ENCODE results near the gene CLCNKA. TPM values are rescaled to one million over a fixed set of nuclear protein-coding genes. Genes with fewer than 3 reads are reported as not detected.
"Not testable (repeated sequence)": the region's sequence is repeated elsewhere in the genome, so short reads cannot be mapped to it uniquely, and the experiment has no call there.

CLCNKA gene
- total RNA-seq (2014; rRNA removed; shearing (Covaris generic); ENCODE audit: low replicate concordance) = not detected in 2 replicates

DNA sequence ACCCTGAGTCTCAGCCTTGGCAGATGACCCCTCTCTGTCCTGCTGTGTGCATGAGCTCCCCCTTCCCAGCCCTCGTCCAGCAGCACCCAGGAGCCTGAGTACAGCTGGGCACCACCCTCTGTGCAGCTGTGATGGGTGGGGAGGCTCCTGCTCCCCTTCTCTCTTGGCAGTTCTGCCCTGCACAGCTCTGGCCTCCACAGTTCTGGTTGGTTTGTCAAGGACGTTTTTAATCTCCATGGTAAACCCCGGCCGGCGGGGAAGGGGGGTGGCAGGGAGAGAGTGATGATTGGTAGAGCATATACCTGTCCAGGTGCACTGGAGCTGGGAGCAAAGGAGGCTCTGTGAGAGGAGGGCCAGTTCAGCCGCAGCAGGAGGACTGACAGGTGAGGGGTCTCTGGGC is at the start of gene CLCNKA:
TSS of gene CLCNKA (plus strand) at position 356 of the 400 bp plus-strand sequence. CDS start 584 bp downstream, outside the sequence.
- Histone ChIP-seq H3K36me3 (ENCODE audit: insufficient read depth, low read length) (no peaks in the 10 kb centered on the region), H3K9me3 (ENCODE audit: low read length) (no peaks in the 10 kb centered on the region), H3K4me1 (ENCODE audit: low read length) (no peaks in the 10 kb centered on the region), H3K4me2 (ENCODE audit: low read depth, low read length, poor library complexity, severe bottlenecking) (no peak within 1 kb of the TSS), H3K27me3 (ENCODE audit: low read length) (no peaks in the 10 kb centered on the region), H3K79me2 (ENCODE audit: low read length) (no peaks in the 10 kb centered on the region), H3K27ac (ENCODE audit: low read length) (no peak within 1 kb of the TSS), H3K4me3 (ENCODE audit: low read length) (no peak within 1 kb of the TSS), H3K9ac (ENCODE audit: low read length) (no peak within 1 kb of the TSS), H3K9me2 (replicated peaks; ENCODE audit: insufficient read depth, low read length) (no peaks in the 10 kb centered on the region), H4K20me1 (ENCODE audit: insufficient read depth, low read depth, low read length) (no peaks in the 10 kb centered on the region), H2AFZ (ENCODE audit: low read length) (no peak within 1 kb of the TSS)
- DNase-seq = no peak

- Histone ChIP-seq H3K4me1 (ENCODE audit: low read length) (peaks cover 17% of the 10 kb centered on the region), H3K36me3 (ENCODE audit: insufficient read depth, low read length) (peaks cover 11% of the 10 kb centered on the region), H3K9me2 (replicated peaks; ENCODE audit: insufficient read depth, low read length) (no peaks in the 10 kb centered on the region), H3K27me3 (ENCODE audit: low read length) (no peaks in the 10 kb centered on the region), H3K4me2 (ENCODE audit: low read depth, low read length, poor library complexity, severe bottlenecking) (no peak overlapping the region), H3K27ac (ENCODE audit: low read length) (no peak overlapping the region), H3K79me2 (ENCODE audit: low read length) (peaks cover 3% of the 10 kb centered on the region; the same call in 1 of the 2 replicates), H3K9ac (ENCODE audit: low read length) (no peak overlapping the region), H2AFZ (ENCODE audit: low read length) (no peak overlapping the region), H4K20me1 (ENCODE audit: insufficient read depth, low read depth, low read length) (peaks cover 24% of the 10 kb centered on the region), H3K4me3 (ENCODE audit: low read length) (no peak overlapping the region), H3K9me3 (ENCODE audit: low read length) (no peaks in the 10 kb centered on the region)
- no peak for DNase-seq
Observed at GRCh38 chr1:15972409-15972808, 49.4 kb upstream of the CLCNKA start.

DNA sequence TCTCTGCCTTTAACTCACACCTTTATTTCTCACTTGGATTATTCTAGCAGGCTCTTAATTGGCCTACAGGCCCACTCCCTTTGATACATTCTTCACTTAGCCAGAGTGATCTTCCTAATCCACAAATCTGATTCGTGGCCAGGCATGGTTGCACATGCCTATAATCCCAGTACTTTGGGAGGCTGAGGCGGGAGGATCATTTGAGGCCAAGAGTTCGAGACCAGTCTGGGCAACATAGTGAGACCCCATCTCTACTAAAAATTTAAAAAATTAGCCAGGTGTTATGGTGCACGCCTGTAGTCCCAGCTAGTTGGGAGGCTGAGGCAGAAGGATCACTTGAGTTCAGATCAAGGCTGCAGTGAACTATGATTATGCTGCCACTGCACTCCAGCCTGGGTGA is 48.1 kb upstream of the CLCNKA start:
- Histone ChIP-seq H3K9ac (ENCODE audit: low read length) (no peak overlapping the region), H3K4me2 (ENCODE audit: low read depth, low read length, poor library complexity, severe bottlenecking) (no peak overlapping the region), H3K4me1 (ENCODE audit: low read length) (peaks cover 17% of the 10 kb centered on the region), H3K9me3 (ENCODE audit: low read length) (no peaks in the 10 kb centered on the region), H3K4me3 (ENCODE audit: low read length) (no peak overlapping the region), H3K27me3 (ENCODE audit: low read length) (no peaks in the 10 kb centered on the region), H2AFZ (ENCODE audit: low read length) (no peak overlapping the region), H3K79me2 (ENCODE audit: low read length) (peaks cover 3% of the 10 kb centered on the region; the same call in 1 of the 2 replicates), H3K27ac (ENCODE audit: low read length) (no peak overlapping the region), H3K36me3 (ENCODE audit: insufficient read depth, low read length) (peaks cover 11% of the 10 kb centered on the region), H3K9me2 (replicated peaks; ENCODE audit: insufficient read depth, low read length) (no peaks in the 10 kb centered on the region), H4K20me1 (ENCODE audit: insufficient read depth, low read depth, low read length) (peaks cover 20% of the 10 kb centered on the region; the same call in 1 of the 2 replicates)
- DNase-seq = no peak

DNA sequence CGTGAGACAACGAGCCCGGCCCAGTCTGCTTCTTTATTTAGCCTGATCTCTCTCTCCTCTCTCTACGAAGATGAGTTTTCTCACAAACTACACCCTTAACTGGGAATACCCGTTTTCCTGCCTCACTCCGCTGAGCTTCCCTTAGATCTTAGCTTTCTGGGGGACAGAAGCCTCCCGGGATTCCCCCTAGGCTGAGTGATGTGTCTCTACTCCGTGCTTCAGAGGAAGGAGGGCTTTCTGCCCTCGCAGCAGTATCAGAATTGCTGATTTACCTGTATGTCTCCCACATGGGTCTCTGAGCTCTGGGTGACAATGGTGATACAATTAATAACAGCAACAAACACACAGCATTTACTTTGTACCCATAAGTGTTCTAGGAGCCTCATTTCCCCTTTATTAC is 47.0 kb upstream of the CLCNKA start:
- Histone ChIP-seq H3K27me3 (ENCODE audit: low read length) (no peaks in the 10 kb centered on the region), H3K79me2 (ENCODE audit: low read length) (peaks cover 3% of the 10 kb centered on the region; the same call in 1 of the 2 replicates), H3K4me3 (ENCODE audit: low read length) (peak overlapping the region; percentile 86), H4K20me1 (ENCODE audit: insufficient read depth, low read depth, low read length) (peaks cover 20% of the 10 kb centered on the region; the same call in 1 of the 2 replicates), H3K9me2 (replicated peaks; ENCODE audit: insufficient read depth, low read length) (no peaks in the 10 kb centered on the region), H3K27ac (ENCODE audit: low read length) (no peak overlapping the region), H3K4me1 (ENCODE audit: low read length) (peaks cover 17% of the 10 kb centered on the region), H3K9ac (ENCODE audit: low read length) (peak overlapping the region; percentile 78), H2AFZ (ENCODE audit: low read length) (no peak overlapping the region), H3K9me3 (ENCODE audit: low read length) (no peaks in the 10 kb centered on the region), H3K36me3 (ENCODE audit: insufficient read depth, low read length) (peaks cover 11% of the 10 kb centered on the region), H3K4me2 (ENCODE audit: low read depth, low read length, poor library complexity, severe bottlenecking) (peak overlapping the region; percentile 83)
- DNase-seq = peak; percentile 59

GRCh38 chr1:15975358-15975804 is 46.5 kb upstream of the CLCNKA start:
- H3K9me2 ChIP-seq (replicated peaks; ENCODE audit: insufficient read depth, low read length) = no peaks in the 10 kb centered on the region
- peaks cover 17% of the 10 kb centered on the region for H3K4me1 ChIP-seq (ENCODE audit: low read length)
- H3K27ac ChIP-seq (ENCODE audit: low read length) = no peak overlapping the region
- peaks cover 20% of the 10 kb centered on the region; the same call in 1 of the 2 replicates for H4K20me1 ChIP-seq (ENCODE audit: insufficient read depth, low read depth, low read length)
- H3K4me2 ChIP-seq (ENCODE audit: low read depth, low read length, poor library complexity, severe bottlenecking) = peak overlapping the region; percentile 83
- H2AFZ ChIP-seq (ENCODE audit: low read length) = 0 out of 2 replicates have a peak overlapping the region, but pooled peaks have one; percentile 33
- DNase-seq = peak; percentile 81
- H3K79me2 ChIP-seq (ENCODE audit: low read length) = peaks cover 3% of the 10 kb centered on the region; the same call in 1 of the 2 replicates
- H3K36me3 ChIP-seq (ENCODE audit: insufficient read depth, low read length) = peaks cover 11% of the 10 kb centered on the region
- no peaks in the 10 kb centered on the region for H3K27me3 ChIP-seq (ENCODE audit: low read length)
- H3K9me3 ChIP-seq (ENCODE audit: low read length) = no peaks in the 10 kb centered on the region
- peak overlapping the region; percentile 78 for H3K9ac ChIP-seq (ENCODE audit: low read length)
- H3K4me3 ChIP-seq (ENCODE audit: low read length) = peak overlapping the region; percentile 86

DNA sequence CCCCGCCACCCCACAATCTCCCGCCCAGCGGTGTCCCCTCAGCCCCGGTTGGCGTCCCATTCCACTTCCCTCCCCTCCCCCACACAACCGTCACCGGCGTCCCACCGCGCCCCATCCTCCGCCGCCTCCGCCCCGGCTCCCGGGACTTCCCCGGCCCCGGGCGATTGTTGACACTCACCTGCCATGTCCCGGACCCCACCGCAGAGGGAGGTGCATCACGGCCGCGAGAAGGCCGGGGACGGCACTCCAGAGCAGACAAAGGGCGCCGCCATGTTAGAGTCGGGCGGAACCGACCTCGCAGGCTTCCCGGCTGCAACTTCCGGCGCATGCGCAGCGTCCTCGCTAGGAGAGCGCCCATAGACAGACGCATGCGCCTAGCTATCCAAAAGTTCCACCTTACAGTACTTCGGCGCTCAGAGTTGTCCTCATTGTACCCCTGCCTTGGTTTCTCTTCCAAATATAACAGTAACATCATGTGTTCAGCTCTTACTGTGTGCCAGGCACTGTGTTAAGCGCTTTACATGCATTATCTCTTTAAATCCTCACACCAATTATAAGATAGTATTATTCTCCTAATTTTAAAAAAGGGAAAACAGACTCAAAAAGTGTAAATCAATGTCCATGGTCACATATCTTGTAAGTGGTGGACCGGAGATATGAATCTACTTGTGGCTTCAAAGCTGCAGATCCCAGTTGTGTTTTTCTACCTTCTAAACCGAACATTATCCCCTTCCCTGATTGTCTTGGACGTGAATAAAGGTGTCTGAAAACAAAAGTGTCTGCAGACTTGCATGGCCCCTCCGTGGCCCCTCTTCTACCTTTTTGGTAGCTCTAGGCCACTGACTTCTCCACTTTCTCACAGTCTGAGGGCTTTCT is 45.8 kb upstream of the CLCNKA start, which contains the start of gene ZBTB17:
TSS of gene ZBTB17 (minus strand) at position 297 of the 876 bp plus-strand sequence. CDS start 27,606 bp downstream, outside the sequence.
- Histone ChIP-seq H3K9me2 (replicated peaks; ENCODE audit: insufficient read depth, low read length) (no peaks in the 10 kb centered on the region), H3K4me1 (ENCODE audit: low read length) (peaks cover 17% of the 10 kb centered on the region), H3K9ac (ENCODE audit: low read length) (peak within 1 kb of the TSS; percentile 78), H4K20me1 (ENCODE audit: insufficient read depth, low read depth, low read length) (peaks cover 20% of the 10 kb centered on the region; the same call in 1 of the 2 replicates), H3K27me3 (ENCODE audit: low read length) (no peaks in the 10 kb centered on the region), H3K4me2 (ENCODE audit: low read depth, low read length, poor library complexity, severe bottlenecking) (peak within 1 kb of the TSS; percentile 83), H3K79me2 (ENCODE audit: low read length) (peaks cover 3% of the 10 kb centered on the region; the same call in 1 of the 2 replicates), H2AFZ (ENCODE audit: low read length) (peak within 1 kb of the TSS; percentile 77), H3K27ac (ENCODE audit: low read length) (no peak within 1 kb of the TSS), H3K4me3 (ENCODE audit: low read length) (peak within 1 kb of the TSS; percentile 86), H3K36me3 (ENCODE audit: insufficient read depth, low read length) (peaks cover 11% of the 10 kb centered on the region), H3K9me3 (ENCODE audit: low read length) (no peaks in the 10 kb centered on the region)
- DNase-seq = peak; percentile 98

DNA sequence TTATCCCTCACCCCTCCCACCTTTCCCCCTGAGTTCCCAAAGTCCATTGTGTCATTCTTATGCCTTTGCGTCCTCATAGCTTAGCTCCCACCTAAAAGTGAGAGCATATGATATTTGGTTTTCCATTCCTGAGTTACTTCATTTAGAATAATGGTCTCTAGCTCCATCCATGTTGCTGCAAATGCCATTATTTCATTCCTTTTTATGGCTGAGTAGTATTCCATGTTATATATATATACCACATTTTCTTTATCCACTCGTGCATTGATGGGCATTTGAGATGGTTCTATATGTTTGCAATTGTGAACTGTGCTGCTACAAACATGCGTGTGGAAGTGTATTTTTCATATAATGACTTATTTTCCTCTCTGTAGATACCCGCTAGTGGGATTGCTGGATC is 43.9 kb upstream of the CLCNKA start:
- not testable (repeated sequence) for H2AFZ ChIP-seq (ENCODE audit: low read length); H3K9ac ChIP-seq (ENCODE audit: low read length); DNase-seq; H3K27ac ChIP-seq (ENCODE audit: low read length); H3K36me3 ChIP-seq (ENCODE audit: insufficient read depth, low read length); H3K79me2 ChIP-seq (ENCODE audit: low read length); H3K9me3 ChIP-seq (ENCODE audit: low read length); H3K27me3 ChIP-seq (ENCODE audit: low read length); H3K4me2 ChIP-seq (ENCODE audit: low read depth, low read length, poor library complexity, severe bottlenecking); H3K4me3 ChIP-seq (ENCODE audit: low read length); H3K9me2 ChIP-seq (replicated peaks; ENCODE audit: insufficient read depth, low read length)
- Histone ChIP-seq H4K20me1 (ENCODE audit: insufficient read depth, low read depth, low read length) (peaks cover 18% of the 10 kb centered on the region; the same call in 1 of the 2 replicates), H3K4me1 (ENCODE audit: low read length) (peaks cover 17% of the 10 kb centered on the region)

DNA sequence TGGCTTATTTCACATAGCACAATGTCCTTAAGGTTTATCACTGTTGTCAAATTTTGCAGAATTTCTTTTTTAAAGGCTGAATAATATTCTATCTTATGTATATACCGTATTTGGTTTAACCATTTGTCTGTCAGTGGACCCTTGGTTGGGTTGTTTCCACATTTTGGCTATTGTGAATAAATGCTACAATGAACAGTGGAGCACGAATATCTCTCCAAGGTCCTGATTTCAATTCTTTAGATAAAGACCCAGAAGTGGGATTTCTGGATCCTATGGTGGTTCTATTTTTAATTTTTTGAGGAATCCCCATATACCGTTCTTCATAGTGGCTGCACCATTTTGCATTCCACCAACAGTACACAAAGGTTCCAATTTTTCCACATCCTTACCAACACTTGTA is 40.2 kb upstream of the CLCNKA start:
- no peaks in the 10 kb centered on the region for H3K27me3 ChIP-seq (ENCODE audit: low read length)
- no peak for DNase-seq
- H2AFZ ChIP-seq (ENCODE audit: low read length) = no peak overlapping the region
- H3K9me2 ChIP-seq (replicated peaks; ENCODE audit: insufficient read depth, low read length) = no peaks in the 10 kb centered on the region
- no peak overlapping the region for H3K9ac ChIP-seq (ENCODE audit: low read length)
- no peaks in the 10 kb centered on the region for H3K36me3 ChIP-seq (ENCODE audit: insufficient read depth, low read length)
- H3K27ac ChIP-seq (ENCODE audit: low read length) = no peak overlapping the region
- H3K4me1 ChIP-seq (ENCODE audit: low read length) = no peaks in the 10 kb centered on the region
- no peak overlapping the region for H3K4me3 ChIP-seq (ENCODE audit: low read length)
- no peak overlapping the region for H3K4me2 ChIP-seq (ENCODE audit: low read depth, low read length, poor library complexity, severe bottlenecking)
- H3K9me3 ChIP-seq (ENCODE audit: low read length) = no peaks in the 10 kb centered on the region
- H4K20me1 ChIP-seq (ENCODE audit: insufficient read depth, low read depth, low read length) = no peaks in the 10 kb centered on the region
- H3K79me2 ChIP-seq (ENCODE audit: low read length) = no peaks in the 10 kb centered on the region
